Activated T-helper 1 cell treated with anti-CD3 and anti-CD28 coated beads, Interleukin-2, amount 50 U/mL, for 16 hours (primary cell): ENCODE data around the gene NRM.

Experiments used
- DNase-seq, 2 donors: peaks; one replicate each; pipeline ENCODE4 v3.0.0-alpha.2; 2020; ENCODE audit warnings: low read depth in 1 of 2, low spot score in 1 of 2

NRM gene

DNA sequence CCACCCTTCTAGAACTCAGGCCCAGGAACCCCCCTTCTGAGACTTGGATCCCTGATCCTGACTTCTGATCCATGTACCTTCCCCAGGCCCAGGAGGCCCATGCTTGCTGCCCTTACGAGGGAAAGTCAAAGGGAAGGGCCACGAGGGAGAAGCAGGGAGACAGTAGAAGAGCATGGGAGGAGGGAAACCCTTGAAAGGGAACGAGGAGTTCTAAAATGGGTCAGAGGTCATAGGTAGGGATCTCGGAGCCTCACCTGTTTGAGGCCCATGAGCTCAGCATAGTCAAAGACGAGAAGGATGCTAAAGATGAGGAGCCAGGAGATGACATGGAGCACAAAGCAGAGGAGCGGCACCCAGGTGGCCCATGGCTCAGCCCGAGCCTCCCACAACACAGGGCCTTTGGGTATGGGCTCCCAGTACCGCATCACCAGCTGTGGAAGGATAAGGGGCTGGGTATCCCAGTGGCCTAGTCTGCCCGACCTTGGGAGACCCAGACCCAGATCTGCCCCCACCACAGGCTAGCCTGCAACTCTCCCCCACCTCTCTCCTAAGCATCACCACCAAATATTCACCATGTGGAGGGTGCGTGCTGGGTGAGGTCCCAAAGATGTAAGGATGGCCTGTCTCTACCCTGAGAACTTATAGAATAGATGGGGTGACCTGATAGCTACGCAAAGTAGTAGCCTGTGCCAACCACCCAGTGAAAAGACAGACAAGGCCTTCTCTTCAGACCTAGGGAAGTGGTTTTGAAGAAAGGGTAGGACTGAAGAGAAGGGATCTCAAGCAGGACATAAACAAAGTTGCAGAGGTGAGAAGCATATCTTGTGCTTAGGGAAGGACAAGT lies 1.5 kb downstream of the NRM start:
- no peak for DNase-seq

DNA sequence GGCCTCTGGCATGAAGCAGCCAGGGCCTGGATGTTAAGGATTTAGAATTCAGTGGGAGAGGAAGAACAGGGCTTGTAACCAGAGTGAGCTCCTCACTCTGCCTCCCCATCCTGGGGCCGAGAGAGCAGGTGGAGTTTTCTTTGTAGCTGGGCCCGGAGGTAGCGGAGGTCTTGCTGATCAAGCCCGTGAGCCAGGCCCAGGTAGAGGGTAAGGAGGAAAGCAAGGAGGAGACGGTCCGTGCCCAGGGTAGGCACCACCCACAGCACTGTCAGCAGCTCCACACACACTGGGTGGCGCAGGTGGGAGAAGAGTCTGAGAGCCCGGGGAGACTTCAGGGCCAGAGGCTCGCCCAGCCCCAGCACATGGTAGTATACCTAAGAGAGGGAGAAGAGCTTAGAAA lies 2.2 kb downstream of the NRM start:
- no peak for DNase-seq

DNA sequence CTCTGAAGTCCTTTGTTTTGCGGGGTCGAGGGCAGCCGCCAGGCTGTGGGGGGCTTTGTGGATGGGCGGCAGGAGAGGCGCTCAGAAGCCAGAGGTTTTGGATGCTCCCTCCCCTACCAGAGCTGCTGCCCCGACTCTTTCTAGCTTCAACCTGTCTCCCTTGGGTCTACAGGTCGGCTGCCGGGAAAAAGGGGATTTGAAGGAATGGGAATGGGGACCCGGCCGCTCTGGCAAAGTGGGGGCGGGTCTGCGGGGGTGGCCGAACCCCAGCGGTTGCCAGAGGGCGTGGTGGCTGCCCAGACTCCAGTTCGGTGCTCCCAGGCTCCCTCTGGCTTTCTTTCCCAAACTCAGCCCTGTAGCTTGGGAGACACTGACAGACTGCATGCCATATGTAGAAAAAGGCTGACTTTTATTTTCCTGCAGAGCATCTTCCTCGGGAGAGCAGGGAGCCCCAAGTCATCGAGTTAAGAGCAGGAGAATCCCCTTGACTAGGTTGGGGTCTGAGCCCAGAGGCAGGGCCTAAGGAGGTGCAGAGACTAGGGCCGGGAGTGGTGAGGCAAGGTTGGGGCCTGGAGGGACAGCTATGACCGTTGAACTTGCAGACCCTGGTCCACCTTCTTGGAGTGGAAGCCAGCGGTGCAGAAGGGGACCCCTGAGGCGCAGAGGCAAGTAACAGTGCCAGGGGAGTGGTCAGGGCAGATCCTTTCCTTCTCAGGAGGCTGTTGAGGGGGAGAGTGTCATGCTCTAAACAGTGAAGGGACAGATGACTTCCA lies 2.9 kb downstream of the NRM start:
- DNase-seq = no peak

DNA sequence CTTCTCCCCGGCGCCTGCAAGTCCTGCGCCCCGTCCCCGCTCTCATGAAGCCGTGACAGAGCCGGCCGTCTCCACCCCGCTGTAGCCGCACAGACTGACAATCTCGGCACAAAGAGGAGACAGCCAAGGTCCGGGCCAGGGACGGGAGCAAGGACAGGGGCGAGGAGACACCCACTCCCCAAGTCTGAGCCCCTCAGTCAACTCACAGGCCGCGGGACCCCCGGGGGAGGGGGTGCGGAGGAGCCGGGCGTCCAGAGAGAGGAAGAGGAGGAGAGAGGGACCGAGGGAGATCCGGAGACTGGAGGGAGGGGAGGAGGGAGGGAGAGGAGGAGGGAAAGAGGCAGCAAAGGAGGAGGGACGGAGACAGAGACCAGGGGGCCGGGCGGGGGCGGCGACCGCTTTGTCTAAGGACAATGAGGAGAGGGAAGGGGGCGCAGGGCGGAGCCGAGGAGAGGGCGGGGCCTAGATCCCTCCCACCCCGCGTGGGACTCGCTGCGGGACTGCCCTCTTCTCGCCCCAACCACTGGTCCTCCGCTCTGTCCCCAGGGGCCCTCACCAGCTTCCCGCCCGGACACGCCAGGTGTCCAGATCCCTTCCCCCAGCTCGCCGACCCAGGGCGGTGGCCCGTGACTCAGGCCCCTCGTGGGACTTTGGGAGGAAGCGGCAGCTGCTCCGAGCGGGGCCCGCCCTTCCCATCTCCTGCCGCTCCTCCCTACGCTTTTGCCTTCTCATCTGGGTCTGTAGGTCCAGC lies 3.7 kb downstream of the NRM start:
- DNase-seq = peak; percentile 42 to 66

DNA sequence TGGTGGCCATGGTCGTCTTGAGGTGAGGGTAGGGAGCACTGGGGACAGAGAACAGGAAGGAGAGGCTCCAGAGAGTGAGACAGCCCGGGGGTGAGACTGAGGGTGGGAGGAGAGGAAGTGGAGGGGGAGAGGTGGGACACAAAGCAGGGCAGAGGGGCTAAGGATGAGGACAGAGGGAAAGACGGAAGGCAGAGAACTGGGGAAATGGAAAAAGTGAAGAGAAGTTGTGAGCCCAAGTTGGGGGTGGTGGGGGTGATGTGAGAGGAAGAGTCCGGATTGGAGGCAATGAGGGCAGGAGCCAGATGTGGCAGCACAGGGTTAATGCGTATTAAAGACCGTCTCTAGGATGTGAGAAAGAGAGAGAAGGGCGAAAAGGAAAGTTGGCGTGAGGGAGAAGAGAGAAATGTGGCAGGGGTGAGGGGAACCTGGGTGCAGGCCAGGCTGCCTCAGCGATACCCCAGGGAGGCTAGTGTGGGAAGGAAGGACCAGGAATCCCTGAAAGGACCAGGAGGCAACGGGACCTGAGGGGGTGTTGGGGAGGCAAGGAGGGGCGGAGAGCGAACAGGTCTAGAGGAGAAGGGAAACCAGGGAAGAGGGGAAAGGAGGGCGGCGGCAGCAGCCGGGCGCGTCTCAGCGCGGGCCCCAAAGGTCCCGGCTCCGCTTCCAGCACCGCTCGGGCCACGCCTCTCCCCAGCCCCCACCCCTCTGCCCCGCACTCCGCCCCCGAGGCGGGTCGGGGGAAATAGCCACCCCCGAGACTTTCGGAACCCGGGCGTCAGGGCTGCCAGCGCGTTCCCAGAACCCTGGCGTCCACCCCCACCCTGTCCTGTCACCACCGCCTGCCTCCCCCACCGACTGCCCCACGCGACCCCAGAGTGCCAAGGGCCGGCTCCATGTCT lies 4.5 kb downstream of the NRM start, which contains the start of gene PPP1R18:
Gene PPP1R18, minus strand, starts transcription at position 637 of the 899 bp plus-strand sequence. Its CDS starts 627 bp downstream, at position 10.
- DNase-seq = peak; percentile 71 to 75

- no peak for DNase-seq
These were observed 5.4 kb downstream of the NRM start for GRCh38 chr6:30685157-30686008.

GRCh38 chr6:30684386-30685156 lies 6.2 kb downstream of the NRM start:
- peak in 1 of 2 donors; percentile 30 for DNase-seq

DNA sequence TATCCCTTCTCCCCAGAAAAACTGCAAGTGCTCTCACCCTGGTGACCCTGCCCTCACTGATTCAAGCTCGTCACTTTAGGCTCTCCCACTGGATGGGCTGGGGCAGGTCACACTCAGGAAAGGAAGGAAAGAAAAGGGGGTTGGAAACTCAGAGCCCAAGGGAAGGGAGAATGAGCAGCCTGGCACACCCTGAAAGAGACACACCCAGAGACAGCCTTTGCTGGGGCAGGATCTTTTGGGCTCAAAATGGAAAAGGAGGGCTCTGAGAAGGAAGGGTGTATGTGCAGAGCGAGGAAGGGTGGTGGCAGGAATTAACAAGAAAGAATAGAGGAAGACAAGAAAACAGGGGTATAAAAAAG lies 6.8 kb downstream of the NRM start:
- no peak for DNase-seq

DNA sequence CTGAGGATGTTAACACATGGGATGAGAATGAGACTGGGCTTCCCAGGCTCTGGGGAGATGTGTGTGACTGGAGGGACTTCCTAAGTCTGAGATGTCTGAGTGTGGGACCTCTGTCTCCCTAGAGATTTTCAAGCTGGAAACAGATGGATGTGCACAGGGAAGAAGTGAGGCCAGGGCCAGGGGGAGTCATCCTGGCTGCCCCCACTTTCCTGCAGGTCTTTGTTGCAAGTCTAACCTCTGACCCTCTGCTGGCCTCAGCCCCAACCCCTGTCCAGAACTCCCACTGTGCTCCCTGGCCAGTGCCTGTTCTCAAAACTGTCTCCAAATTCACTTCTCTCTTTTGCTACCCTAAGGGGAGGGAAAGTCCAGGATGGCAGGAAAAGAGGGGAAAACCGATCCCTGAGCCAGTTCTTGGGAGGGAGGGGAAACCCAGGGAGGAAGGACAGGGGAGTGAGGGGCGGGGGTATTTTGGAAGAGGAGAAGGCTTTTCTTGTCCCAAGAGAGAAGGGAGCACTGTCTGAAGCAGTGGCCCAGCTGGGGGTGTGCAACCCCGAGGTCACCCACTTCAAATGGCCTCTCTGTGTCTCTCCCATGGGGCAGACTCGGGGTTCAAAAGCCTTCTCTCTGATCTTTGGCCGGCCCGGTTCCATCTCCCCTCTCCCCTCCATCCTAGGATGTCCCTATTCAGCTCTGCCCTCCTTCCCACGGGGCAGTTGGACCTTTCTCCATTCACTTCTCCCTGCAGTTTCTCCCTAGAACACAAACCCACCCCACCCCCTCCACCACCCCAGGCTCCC lies 7.4 kb downstream of the NRM start:
- no peak for DNase-seq

DNA sequence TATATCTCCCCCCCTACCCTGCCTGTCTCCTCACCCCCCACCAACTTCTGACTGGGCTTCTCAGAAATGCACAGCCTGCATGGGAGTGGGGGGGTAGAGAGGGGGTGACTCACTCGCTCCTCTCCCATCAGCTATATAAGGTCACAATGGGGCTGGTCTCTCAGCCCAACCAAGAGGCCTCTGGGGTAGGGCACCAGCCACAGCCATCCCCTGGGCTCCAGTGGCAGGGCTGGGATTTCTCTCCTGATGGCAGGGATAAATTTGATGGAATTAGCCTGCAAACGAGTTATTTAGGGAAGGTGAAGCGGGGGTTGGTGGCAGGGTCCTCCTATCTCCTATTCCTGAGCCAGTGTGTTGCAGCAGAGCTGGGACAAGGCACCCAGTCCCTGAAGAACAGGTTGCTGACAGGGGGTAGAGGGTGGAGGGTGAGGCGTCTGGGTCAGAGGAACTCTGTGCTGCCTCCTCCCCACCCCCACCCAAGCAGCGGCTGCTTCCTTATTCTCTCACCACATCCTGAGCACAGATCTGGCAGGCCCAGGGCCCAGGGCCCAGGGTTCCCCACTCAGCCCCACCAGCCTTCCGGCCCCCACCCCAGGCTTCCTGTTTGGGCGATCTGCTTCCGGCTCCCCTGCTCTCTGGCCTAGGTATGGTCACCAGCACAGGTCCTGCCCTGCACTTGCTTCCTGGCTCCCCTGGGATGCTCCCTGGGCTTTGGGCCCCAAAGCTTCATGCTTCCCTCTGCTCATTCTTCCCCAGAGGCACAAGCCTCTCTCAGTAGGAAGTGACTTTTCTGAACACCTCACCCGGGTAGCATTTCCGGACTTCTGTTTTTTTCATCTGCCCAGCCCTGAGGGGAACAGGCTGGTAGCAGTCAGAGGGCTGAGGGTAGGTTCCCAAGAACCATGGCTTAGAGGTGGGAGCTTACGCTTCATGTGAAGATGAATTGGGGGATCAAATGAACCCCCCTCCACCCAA lies 8.4 kb downstream of the NRM start:
- DNase-seq = peak; percentile 78 to 85

- DNase-seq = no peak
These were observed 9.0 kb downstream of the NRM start for GRCh38 chr6:30681766-30682142.

GRCh38 chr6:30679765-30680535 lies 10.8 kb downstream of the NRM start:
- no peak for DNase-seq

GRCh38 chr6:30678964-30679726 lies 11.6 kb downstream of the NRM start:
- DNase-seq = peak; percentile 90 to 93

DNA sequence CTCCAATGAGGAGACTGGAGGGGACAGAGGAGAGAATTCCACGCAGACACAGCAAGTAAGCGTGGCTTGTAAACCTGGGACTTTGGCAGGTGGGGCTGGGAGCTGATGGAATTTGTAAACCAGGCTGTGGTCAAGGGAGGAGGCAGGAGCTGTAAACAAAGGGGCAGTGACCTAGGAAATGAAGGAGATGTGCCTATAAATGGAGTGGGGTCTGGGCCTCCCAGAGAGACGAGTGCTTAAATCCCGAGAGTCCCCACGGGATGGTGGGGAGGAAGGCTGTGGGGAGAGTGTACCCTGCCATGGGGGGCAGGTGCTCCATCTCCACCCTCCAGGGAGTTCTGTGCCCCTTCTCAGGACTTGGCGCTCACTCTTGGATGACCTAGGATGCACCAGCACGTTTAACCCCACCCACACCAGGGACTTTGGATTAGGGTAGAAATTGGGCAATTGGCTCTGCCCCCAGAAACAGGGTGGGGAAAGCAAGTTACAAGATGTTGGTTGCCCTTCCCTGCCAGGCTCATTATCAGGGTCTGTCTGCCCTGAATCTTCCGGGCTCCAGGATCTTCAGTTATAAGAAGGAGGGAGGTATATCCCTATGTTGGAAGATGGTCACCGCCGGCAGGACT lies 14.0 kb downstream of the NRM start:
- DNase-seq = no peak
